HepG2 (cell line): ENCODE data around the gene SYNPO. TPM values are rescaled to one million over a fixed set of nuclear protein-coding genes. Genes with fewer than 3 reads are reported as not detected.
A peak's percentile ranks its signal among the peaks of the same experiment; 100 is the strongest.

Source experiments
- ATAC-seq: fragments of 200-7000 bp; cut with Tn5 transposase; 3 replicates; pipeline ENCODE4 v1.9.1; 2020; ENCODE audit warnings: mild to moderate bottlenecking, moderate library complexity
- BruUV-seq: library from RNA; stranded (reverse); fragments of 400-500 nt; replicated peaks from 2 replicates; lab custom pipeline; 2021; lab: Mats Ljungman, UMichigan
- CTCF ChIA-PET: fragments of 300-600 bp; formaldehyde crosslinking; extraction: SDS; loops from one replicate; lab custom pipeline; 2021; ENCODE audit warnings: low total read pairs, inconsistent platforms, low intra/inter-chr PET ratio; lab: Yijun Ruan, JAX
- POLR2A ChIA-PET: fragments of 350-600 bp; sonication (Branson Sonifier 250); formaldehyde crosslinking; loops from one replicate; lab custom pipeline; 2020; ENCODE audit warnings: antibody characterized with exemption, inconsistent platforms; lab: Yijun Ruan, JAX
- DNase-seq: peaks from one replicate; pipeline ENCODE4 v3.0.0-alpha.2; 2015; ENCODE audit warnings: low spot score
- FAIRE-seq: peaks from 3 replicates; lab custom pipeline; 2011; peaks lifted over from hg19 to GRCh38; lab: Jason Lieb, UNC
- H2AFZ ChIP-seq: one replicate; pipeline ENCODE4 v1.6.1; 2011; ENCODE audit warnings: low read length, inconsistent platforms
- H3K27ac ChIP-seq: fragments of 300-600 bp; 3 replicates; pipeline ENCODE4 v1.8.0; 2011; ENCODE audit warnings: mixed run types, mild to moderate bottlenecking, mixed read lengths, low read length, inconsistent platforms; ENCODE audit not compliant: insufficient read depth; ENCODE audit errors: extremely low read length
- H3K27me3 ChIP-seq, 2 experiments: fragments of 200-600 bp in 1 of 2; 2 replicates in 1 of 2; 3 replicates in 1 of 2; pipeline versions ENCODE4 v1.6.0 to v1.8.0; 2011; ENCODE audit warnings: low read length in 2 of 2, mild to moderate bottlenecking in 2 of 2, moderate library complexity in 2 of 2, inconsistent platforms in 1 of 2; ENCODE audit not compliant: insufficient read depth in 2 of 2, control insufficient read depth in 1 of 2
- H3K36me3 ChIP-seq, 2 experiments: fragments of 200-600 bp in 1 of 2; replicated peaks in 1 of 2; 2 replicates in 1 of 2; 3 replicates in 1 of 2; pipeline versions ENCODE4 v1.5.1 to v1.8.0; 2011; ENCODE audit warnings: low read length in 2 of 2, inconsistent platforms in 1 of 2; ENCODE audit not compliant: insufficient read depth in 2 of 2, control insufficient read depth in 1 of 2
- H3K4me1 ChIP-seq: 2 replicates; pipeline ENCODE4 v1.5.1; 2012; ENCODE audit warnings: low read length, inconsistent platforms; ENCODE audit not compliant: insufficient read depth
- H3K4me2 ChIP-seq: 2 replicates; pipeline ENCODE4 v1.6.0; 2011; ENCODE audit warnings: low read depth, low read length, inconsistent platforms
- H3K4me3 ChIP-seq, 3 experiments: fragments of 200-600 bp in 1 of 3; sonication (generic), shearing (Covaris generic) in 1 of 3; replicated peaks in 1 of 3; 2 replicates each; pipeline ENCODE4 v1.5.1; 2011 to 2016; ENCODE audit warnings: low read length in 3 of 3, inconsistent platforms in 2 of 3, low read depth in 2 of 3, mild to moderate bottlenecking in 2 of 3, control low read depth in 1 of 3, mixed read lengths in 1 of 3; ENCODE audit not compliant: insufficient read depth in 1 of 3
- H3K79me2 ChIP-seq: one replicate; pipeline ENCODE4 v1.6.1; 2011; ENCODE audit warnings: low read length, inconsistent platforms; ENCODE audit not compliant: insufficient read depth
- H3K9ac ChIP-seq: 2 replicates; pipeline ENCODE4 v1.6.0; 2011; ENCODE audit warnings: mild to moderate bottlenecking, low read depth, low read length, inconsistent platforms; ENCODE audit not compliant: insufficient read depth
- H3K9me3 ChIP-seq: 2 replicates; pipeline ENCODE4 v1.5.1; 2012; ENCODE audit warnings: mild to moderate bottlenecking, low read length
- H4K20me1 ChIP-seq: 2 replicates; pipeline ENCODE4 v1.6.0; 2011; ENCODE audit warnings: inconsistent platforms, mild to moderate bottlenecking, low read length, moderate library complexity; ENCODE audit not compliant: insufficient read depth
- ATF1 ChIP-seq: IDR thresholded peaks from 2 replicates; pipeline ENCODE4 v1.6.1; 2016; ENCODE audit warnings: mild to moderate bottlenecking, control low read depth
- MAFK ChIP-seq, 2 experiments: IDR thresholded peaks in 1 of 2; conservative IDR thresholded peaks in 1 of 2; 2 replicates each; pipeline ENCODE4 v1.6.1; 2011; ENCODE audit warnings: improper control_type of control experiment in 2 of 2, low read length in 2 of 2
- RBM39 ChIP-seq: fragments of 200-400 bp; formaldehyde crosslinking; IDR thresholded peaks from one replicate; pipeline ENCODE4 v1.6.1; 2018; ENCODE audit warnings: antibody characterized with exemption, mild to moderate bottlenecking, low read depth, low read length; ENCODE audit not compliant: poor library complexity, severe bottlenecking
- ZNF207 ChIP-seq: fragments of 450-650 bp; IDR thresholded peaks from 2 replicates; pipeline ENCODE4 v1.6.1; 2016; ENCODE audit warnings: antibody characterized with exemption, borderline replicate concordance
- ZNF382 ChIP-seq: sonication (generic); formaldehyde crosslinking; IDR thresholded peaks from 2 replicates; pipeline ENCODE4 v1.5.0; 2020; ENCODE audit warnings: missing genetic modification reagents, mild to moderate bottlenecking, borderline replicate concordance
- WGBS: methylation state at CpG from one replicate; pipeline ENCODE4 v1.1.6; 2017; ENCODE audit warnings: low lambda C conversion rate; 5-methylcytosine and 5-hydroxymethylcytosine counted together
- in situ Hi-C: cut with HindIII; loops from 2 replicates; pipeline ENCODE4 v1.10.0; 2017; ENCODE audit warnings: low pct_unique_long_range_greater_than_20kb; ENCODE audit not compliant: extremely low pct_ligation_motif_present
- intact Hi-C: fragments of 100-400 bp; cut with micrococcal nuclease; formaldehyde crosslinking; loops from one replicate; pipeline ENCODE4 v1.10.0; 2022; ENCODE audit not compliant: unreplicated experiment
- polyA plus RNA-seq, 8 experiments: library from polyadenylated mRNA; depleted of rRNA in 3 of 8; stranded (reverse) in 7 of 8; unstranded in 1 of 8; fragments of >200 nt; fragmentation: Illumina TruSeq in 4 of 8; extraction: Trizol in 4 of 8; gene quantifications; 2 replicates each; pipeline versions ENCODE4 v1.2.1 to v1.2.3, GENCODE V29; 2011 to 2016; ENCODE audit warnings: low read depth in 4 of 8, missing spikeins in 1 of 8, mixed read lengths in 1 of 8; ENCODE audit not compliant: insufficient read depth in 1 of 8
- total RNA-seq, 5 experiments: library from RNA; depleted of rRNA; stranded (reverse); fragments of >200 nt; fragmentation: Illumina TruSeq; extraction: Trizol; gene quantifications; 2 replicates each; pipeline ENCODE4 v1.2.3, GENCODE V29; 2016; ENCODE audit warnings: low read depth in 1 of 5

SYNPO gene
- total and polyA plus RNA-seq, 2 of the 13 experiments (the other 11 are each of a cell fraction or from before 2014, with no cell fraction given): 0.09 to 0.30 TPM

DNA sequence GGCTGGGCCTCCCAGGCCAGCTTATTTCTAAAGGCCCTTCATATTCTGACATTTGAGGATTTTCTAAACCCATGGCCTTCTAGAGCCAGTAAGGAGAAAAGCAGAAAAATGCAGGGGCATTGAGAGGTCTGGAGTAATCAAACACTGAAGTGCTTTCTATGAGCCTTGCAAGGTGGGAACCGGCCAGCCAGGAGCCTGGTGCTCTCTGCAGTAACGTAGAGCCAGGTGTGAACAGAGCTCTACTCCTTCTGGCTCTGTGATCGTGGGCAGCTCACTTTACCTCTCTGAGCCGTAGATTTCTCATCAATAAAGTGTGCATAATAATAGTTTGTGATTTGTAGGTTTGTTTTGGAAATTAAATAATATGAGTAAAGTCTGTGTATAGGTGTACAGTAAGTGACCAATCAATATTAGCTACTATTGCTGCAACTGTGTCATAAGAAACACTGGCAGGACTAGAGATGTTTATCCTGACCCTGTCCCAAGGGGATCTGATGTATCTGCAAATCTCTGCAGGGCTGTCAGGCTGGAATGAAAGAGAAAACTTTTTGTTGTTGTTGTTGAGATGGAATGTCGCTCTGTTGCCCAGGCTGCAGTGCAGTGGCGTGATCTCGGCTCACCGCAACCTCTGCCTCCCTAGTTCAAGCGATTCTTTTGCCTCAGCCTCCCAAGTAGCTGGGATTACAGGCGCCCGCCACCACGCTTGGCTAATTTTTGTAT lies 2.7 kb downstream of the SYNPO start:
- Histone ChIP-seq H2AFZ (no peak overlapping the region), H4K20me1 (no peaks in the 10 kb centered on the region), H3K79me2 (no peaks in the 10 kb centered on the region), H3K27me3 (0 out of 5 replicates have a peak, but pooled peaks cover 0 to 3% of the 10 kb centered on the region in 2 experiments), H3K4me1 (peaks cover 69% of the 10 kb centered on the region), H3K27ac (no peak overlapping the region), H3K9me3 (no peaks in the 10 kb centered on the region), H3K36me3 (no peaks in the 10 kb centered on the region), H3K4me3 (no peak overlapping the region), H3K4me2 (no peak overlapping the region), H3K9ac (no peak overlapping the region)
- in situ Hi-C loops (loop anchor here (5.0 kb wide), 1 partner anchor 61 kb away; no protein-coding TSS in a partner anchor), intact Hi-C loops (loop anchor here (5.0 kb wide), 1 partner anchor 311 kb away; no protein-coding TSS in a partner anchor)
- no TSS peak for BruUV-seq
- WGBS: 76% methylated on average over 12 of the region's 12 CpGs
- ATAC-seq (no peak), DNase-seq (no peak), FAIRE-seq (no peak)
- POLR2A ChIA-PET: interaction anchor here (1.1 kb wide), 2 partner anchors 61 to 194 kb away, joined by 4 to 5 read pairs; partner anchors contain the start of gene RPS14
- CTCF ChIA-PET: no interaction called here
- TF ChIP-seq ATF1 (CRISPR knock-in tag) (no peak), ZNF382 (CRISPR knock-in tag) (no peak), RBM39 (no peak)

DNA sequence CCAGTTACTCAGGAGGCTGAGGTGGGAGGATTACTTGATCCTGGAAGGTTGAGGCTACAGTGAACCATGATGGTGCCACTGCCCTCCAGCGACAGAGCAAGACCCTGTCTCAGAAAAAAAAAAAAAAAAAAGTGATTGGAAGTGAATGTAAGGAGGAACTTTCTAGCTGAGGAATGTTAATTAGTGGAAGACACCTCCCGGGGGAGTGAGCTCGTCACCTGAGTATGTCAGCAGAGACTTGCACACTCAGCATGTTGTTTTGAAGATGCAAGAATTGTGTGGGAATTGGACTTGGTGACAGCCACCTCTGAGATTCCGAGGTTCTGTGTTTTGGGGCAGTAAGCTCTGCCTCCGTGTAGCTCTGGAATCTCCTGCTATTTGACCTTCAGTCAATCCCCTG lies 3.6 kb downstream of the SYNPO start:
- no peak overlapping the region for H3K4me3 ChIP-seq
- in situ Hi-C loops: loop anchor here (5.0 kb wide), 1 partner anchor 62 kb away; no protein-coding TSS in a partner anchor
- TF ChIP-seq ZNF207 (no peak), MAFK (conservative IDR thresholded peaks at IDR 0.05 in 1 of 2, IDR thresholded peaks at IDR 0.05 in 1 of 2; ENCODE audit: low read length in 2 of 2) (peak; percentile 26 to 30; a peak in 2 of 4 replicates)
- TF ChIP-seq, all 625 proteins: peak for 1
- H3K27me3 ChIP-seq: 0 out of 5 replicates have a peak, but pooled peaks cover 0 to 3% of the 10 kb centered on the region in 2 experiments
- no TSS peak for BruUV-seq
- no peaks in the 10 kb centered on the region for H3K36me3 ChIP-seq
- no peaks in the 10 kb centered on the region for H3K9me3 ChIP-seq
- no peaks in the 10 kb centered on the region for H3K79me2 ChIP-seq
- H2AFZ ChIP-seq: no peak overlapping the region
- intact Hi-C loops: loop anchor here (5.0 kb wide), 1 partner anchor 312 kb away; no protein-coding TSS in a partner anchor
- ChIA-PET CTCF (no interaction called here), POLR2A (interaction anchor here (1.5 kb wide), 1 partner anchor 57 kb away, joined by 3 read pairs; the partner anchor contains the start of gene RBM22)
- no peaks in the 10 kb centered on the region for H4K20me1 ChIP-seq
- H3K4me1 ChIP-seq: peaks cover 60% of the 10 kb centered on the region
- FAIRE-seq (no peak), ATAC-seq (no peak), DNase-seq (no peak)
- 0 out of 2 replicates have a peak overlapping the region, but pooled peaks have one; percentile 12 for H3K4me2 ChIP-seq
- H3K9ac ChIP-seq: no peak overlapping the region
- no peak overlapping the region for H3K27ac ChIP-seq
- WGBS: 53% methylated on average over 4 of the region's 5 CpGs
